Glomerular visceral epithelial cell (primary cell): ENCODE results near the gene FANCM.

Experiments used
- DNase-seq: peaks from one replicate; pipeline ENCODE4 v3.0.0-alpha.2; 2016; ENCODE audit errors: extremely low spot score

Gene FANCM

GRCh38 chr14:45246151-45246550 is 110.4 kb downstream of the FANCM start:
- no peak for DNase-seq

DNA sequence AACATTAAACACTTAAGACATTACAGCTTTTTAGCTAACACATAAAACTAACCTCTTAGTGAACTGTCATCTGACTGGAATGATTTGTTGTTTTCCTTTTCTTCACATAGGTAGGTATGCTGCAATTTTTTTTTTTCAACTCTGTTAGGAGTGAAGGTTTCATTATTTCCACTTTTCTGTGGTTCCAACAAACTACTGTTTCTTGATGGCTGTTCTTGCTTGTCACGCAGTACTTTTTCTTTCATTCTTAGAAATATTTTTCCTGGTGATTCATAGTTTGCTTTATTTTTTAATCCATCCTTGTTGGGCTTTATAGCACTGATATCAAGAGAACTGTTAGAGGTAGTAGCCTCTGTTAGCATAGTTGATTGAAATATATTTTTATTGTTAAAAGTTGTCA is 111.0 kb downstream of the FANCM start:
- no peak for DNase-seq

DNA sequence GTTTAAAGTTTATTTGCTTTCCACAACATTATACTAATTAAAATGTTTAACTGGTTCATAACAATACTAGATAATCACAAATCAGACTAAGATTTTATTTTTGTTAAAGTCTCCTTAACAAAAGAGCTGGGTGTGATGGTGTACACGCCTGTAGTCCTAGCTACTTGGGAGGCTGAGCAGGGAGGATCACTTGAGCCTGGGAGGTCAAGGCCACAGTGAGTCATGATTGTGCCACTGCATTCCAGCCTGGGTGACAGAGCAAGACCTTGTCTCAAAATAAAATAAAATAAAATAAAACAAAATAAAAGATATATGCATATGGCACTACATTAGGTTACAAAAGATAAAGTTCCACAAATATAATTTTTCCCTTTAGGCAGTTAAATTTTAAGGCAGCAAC is 111.7 kb downstream of the FANCM start:
- peak; percentile 15 for DNase-seq

DNA sequence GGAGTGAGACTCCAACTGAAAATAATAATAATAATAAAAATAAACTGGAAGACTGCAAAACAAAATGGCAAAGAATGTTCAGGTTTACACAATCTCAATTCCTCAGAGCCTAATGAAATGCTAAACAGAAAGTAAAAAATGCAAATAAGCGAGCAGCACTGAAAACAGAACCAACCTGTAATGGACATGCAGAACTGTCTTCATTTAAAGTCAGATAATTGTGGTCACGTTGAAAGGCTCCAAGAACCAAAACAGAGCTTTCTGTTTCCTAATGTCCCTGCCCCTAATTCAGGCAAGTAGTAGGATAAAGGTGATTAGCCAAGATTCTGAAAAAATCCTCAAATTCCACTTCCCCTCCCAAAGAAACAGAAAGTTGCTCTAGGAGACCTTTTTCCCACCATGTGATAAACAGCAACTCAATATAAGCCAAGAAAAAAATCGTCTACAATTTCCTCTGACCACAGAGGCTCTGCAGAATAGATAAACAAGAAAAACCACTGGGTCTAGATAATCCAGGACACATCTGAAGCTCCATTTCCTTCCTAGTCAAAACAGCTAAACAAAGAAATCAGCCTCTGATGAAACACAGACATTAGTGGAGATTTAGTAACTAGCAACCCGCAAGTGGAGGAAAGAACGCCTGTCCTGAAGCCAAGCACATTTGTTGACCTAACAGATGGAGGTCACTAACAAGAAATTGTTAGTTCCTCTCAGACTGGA is 114.3 kb downstream of the FANCM start:
- DNase-seq = no peak
